Measurements from ENCODE around the gene RPL32.

RPL32 gene

GRCh38 chr3:12828751-12829150 is 12.6 kb downstream of the RPL32 start:
- H3K9me3 ChIP-seq (ENCODE audit: low read length), result no peaks in the 10 kb centered on the region
- H3K27ac ChIP-seq (ENCODE audit: low read depth, low read length), result no peak overlapping the region
- peaks cover 51% of the 10 kb centered on the region for H3K36me3 ChIP-seq (ENCODE audit: insufficient read depth, low read length)
- no peaks in the 10 kb centered on the region for H3K27me3 ChIP-seq (ENCODE audit: control insufficient read depth in 1 of 2, insufficient read depth in 2 of 2, low read length in 2 of 2)
- no peak overlapping the region for H3K4me3 ChIP-seq (ENCODE audit: low read depth in 1 of 2, low read length in 2 of 2)
- H3K9ac ChIP-seq (ENCODE audit: low read length), result no peak overlapping the region
- H3K4me1 ChIP-seq (ENCODE audit: insufficient read depth, low read length), result no peaks in the 10 kb centered on the region

GRCh38 chr3:12825156-12825555 is 16.2 kb downstream of the RPL32 start:
- Histone ChIP-seq H3K27me3 (ENCODE audit: control insufficient read depth in 1 of 2, insufficient read depth in 2 of 2, low read length in 2 of 2) (no peaks in the 10 kb centered on the region), H3K9ac (ENCODE audit: low read length) (no peak overlapping the region), H3K9me3 (ENCODE audit: low read length) (no peaks in the 10 kb centered on the region), H3K36me3 (ENCODE audit: insufficient read depth, low read length) (peaks cover 28% of the 10 kb centered on the region), H3K4me1 (ENCODE audit: insufficient read depth, low read length) (no peaks in the 10 kb centered on the region), H3K4me3 (ENCODE audit: low read depth in 1 of 2, low read length in 2 of 2) (no peak overlapping the region), H3K27ac (ENCODE audit: low read depth, low read length) (no peak overlapping the region)

GRCh38 chr3:12824299-12824698 is 17.1 kb downstream of the RPL32 start:
- Histone ChIP-seq H3K36me3 (ENCODE audit: insufficient read depth, low read length) (peaks cover 23% of the 10 kb centered on the region), H3K9ac (ENCODE audit: low read length) (no peak overlapping the region), H3K4me3 (ENCODE audit: low read depth in 1 of 2, low read length in 2 of 2) (no peak overlapping the region), H3K9me3 (ENCODE audit: low read length) (no peaks in the 10 kb centered on the region), H3K27me3 (ENCODE audit: control insufficient read depth in 1 of 2, insufficient read depth in 2 of 2, low read length in 2 of 2) (no peaks in the 10 kb centered on the region), H3K27ac (ENCODE audit: low read depth, low read length) (no peak overlapping the region), H3K4me1 (ENCODE audit: insufficient read depth, low read length) (no peaks in the 10 kb centered on the region)

- no peak overlapping the region for H3K27ac ChIP-seq (ENCODE audit: low read depth, low read length)
- no peaks in the 10 kb centered on the region for H3K9me3 ChIP-seq (ENCODE audit: low read length)
- H3K4me1 ChIP-seq (ENCODE audit: insufficient read depth, low read length), result no peaks in the 10 kb centered on the region
- no peaks in the 10 kb centered on the region for H3K27me3 ChIP-seq (ENCODE audit: control insufficient read depth in 1 of 2, insufficient read depth in 2 of 2, low read length in 2 of 2)
- H3K36me3 ChIP-seq (ENCODE audit: insufficient read depth, low read length), result peaks cover 25% of the 10 kb centered on the region
- H3K9ac ChIP-seq (ENCODE audit: low read length), result no peak overlapping the region
- H3K4me3 ChIP-seq (ENCODE audit: low read depth in 1 of 2, low read length in 2 of 2), result no peak overlapping the region
Observed at GRCh38 chr3:12822725-12823373, 18.5 kb downstream of the RPL32 start.

- H3K36me3 ChIP-seq (ENCODE audit: insufficient read depth, low read length), result peaks cover 46% of the 10 kb centered on the region
Observed at GRCh38 chr3:12818773-12819172, 22.6 kb downstream of the RPL32 start.

GRCh38 chr3:12818273-12818672 is 23.1 kb downstream of the RPL32 start:
- Histone ChIP-seq H3K4me3 (ENCODE audit: low read depth in 1 of 2, low read length in 2 of 2) (no peak overlapping the region), H3K4me1 (ENCODE audit: insufficient read depth, low read length) (no peaks in the 10 kb centered on the region), H3K9me3 (ENCODE audit: low read length) (no peaks in the 10 kb centered on the region), H3K27ac (ENCODE audit: low read depth, low read length) (no peak overlapping the region), H3K36me3 (ENCODE audit: insufficient read depth, low read length) (peaks cover 51% of the 10 kb centered on the region), H3K9ac (ENCODE audit: low read length) (no peak overlapping the region), H3K27me3 (ENCODE audit: control insufficient read depth in 1 of 2, insufficient read depth in 2 of 2, low read length in 2 of 2) (no peaks in the 10 kb centered on the region)

More at GRCh38 chr3:12818773-12819172, 22.6 kb downstream of the RPL32 start:
- Histone ChIP-seq H3K27ac (ENCODE audit: low read depth, low read length) (no peak overlapping the region), H3K9me3 (ENCODE audit: low read length) (no peaks in the 10 kb centered on the region), H3K4me1 (ENCODE audit: insufficient read depth, low read length) (no peaks in the 10 kb centered on the region), H3K9ac (ENCODE audit: low read length) (no peak overlapping the region), H3K4me3 (ENCODE audit: low read depth in 1 of 2, low read length in 2 of 2) (no peak overlapping the region), H3K27me3 (ENCODE audit: control insufficient read depth in 1 of 2, insufficient read depth in 2 of 2, low read length in 2 of 2) (no peaks in the 10 kb centered on the region)

- no peak overlapping the region for H3K4me3 ChIP-seq (ENCODE audit: low read depth in 1 of 2, low read length in 2 of 2)
- H3K4me1 ChIP-seq (ENCODE audit: insufficient read depth, low read length), result no peaks in the 10 kb centered on the region
- H3K27ac ChIP-seq (ENCODE audit: low read depth, low read length), result no peak overlapping the region
- H3K9me3 ChIP-seq (ENCODE audit: low read length), result no peaks in the 10 kb centered on the region
- peaks cover 55% of the 10 kb centered on the region for H3K36me3 ChIP-seq (ENCODE audit: insufficient read depth, low read length)
- H3K27me3 ChIP-seq (ENCODE audit: control insufficient read depth in 1 of 2, insufficient read depth in 2 of 2, low read length in 2 of 2), result no peaks in the 10 kb centered on the region
- H3K9ac ChIP-seq (ENCODE audit: low read length), result no peak overlapping the region
Observed at GRCh38 chr3:12817343-12817710, 24.0 kb downstream of the RPL32 start.

GRCh38 chr3:12816521-12817342 is 24.6 kb downstream of the RPL32 start:
- no peak overlapping the region for H3K4me3 ChIP-seq (ENCODE audit: low read depth in 1 of 2, low read length in 2 of 2)
- no peaks in the 10 kb centered on the region for H3K9me3 ChIP-seq (ENCODE audit: low read length)
- no peaks in the 10 kb centered on the region for H3K27me3 ChIP-seq (ENCODE audit: control insufficient read depth in 1 of 2, insufficient read depth in 2 of 2, low read length in 2 of 2)
- no peaks in the 10 kb centered on the region for H3K4me1 ChIP-seq (ENCODE audit: insufficient read depth, low read length)
- H3K27ac ChIP-seq (ENCODE audit: low read depth, low read length), result no peak overlapping the region
- H3K36me3 ChIP-seq (ENCODE audit: insufficient read depth, low read length), result peaks cover 55% of the 10 kb centered on the region
- no peak overlapping the region for H3K9ac ChIP-seq (ENCODE audit: low read length)

GRCh38 chr3:12815719-12816118 is 25.6 kb downstream of the RPL32 start:
- Histone ChIP-seq H3K27ac (ENCODE audit: low read depth, low read length) (no peak overlapping the region), H3K36me3 (ENCODE audit: insufficient read depth, low read length) (peaks cover 55% of the 10 kb centered on the region), H3K9me3 (ENCODE audit: low read length) (no peaks in the 10 kb centered on the region), H3K9ac (ENCODE audit: low read length) (no peak overlapping the region), H3K4me1 (ENCODE audit: insufficient read depth, low read length) (peaks cover 5% of the 10 kb centered on the region), H3K4me3 (ENCODE audit: low read depth in 1 of 2, low read length in 2 of 2) (no peak overlapping the region), H3K27me3 (ENCODE audit: control insufficient read depth in 1 of 2, insufficient read depth in 2 of 2, low read length in 2 of 2) (no peaks in the 10 kb centered on the region)

- H3K9me3 ChIP-seq (ENCODE audit: low read length), result no peaks in the 10 kb centered on the region
- H3K4me1 ChIP-seq (ENCODE audit: insufficient read depth, low read length), result peaks cover 8% of the 10 kb centered on the region
- H3K36me3 ChIP-seq (ENCODE audit: insufficient read depth, low read length), result peaks cover 52% of the 10 kb centered on the region
- H3K4me3 ChIP-seq (ENCODE audit: low read depth in 1 of 2, low read length in 2 of 2), result no peak overlapping the region
- no peak overlapping the region for H3K27ac ChIP-seq (ENCODE audit: low read depth, low read length)
- no peaks in the 10 kb centered on the region for H3K27me3 ChIP-seq (ENCODE audit: control insufficient read depth in 1 of 2, insufficient read depth in 2 of 2, low read length in 2 of 2)
- no peak overlapping the region for H3K9ac ChIP-seq (ENCODE audit: low read length)
Observed at GRCh38 chr3:12815078-12815477, 26.3 kb downstream of the RPL32 start.

GRCh38 chr3:12813967-12814366 is 27.4 kb downstream of the RPL32 start:
- H3K36me3 ChIP-seq (ENCODE audit: insufficient read depth, low read length), result peaks cover 49% of the 10 kb centered on the region
- H3K9ac ChIP-seq (ENCODE audit: low read length), result no peak overlapping the region
- no peak overlapping the region for H3K27ac ChIP-seq (ENCODE audit: low read depth, low read length)
- H3K4me3 ChIP-seq (ENCODE audit: low read depth in 1 of 2, low read length in 2 of 2), result no peak overlapping the region
- no peaks in the 10 kb centered on the region for H3K9me3 ChIP-seq (ENCODE audit: low read length)
- no peaks in the 10 kb centered on the region for H3K27me3 ChIP-seq (ENCODE audit: control insufficient read depth in 1 of 2, insufficient read depth in 2 of 2, low read length in 2 of 2)
- peaks cover 13% of the 10 kb centered on the region for H3K4me1 ChIP-seq (ENCODE audit: insufficient read depth, low read length)

- Histone ChIP-seq H3K36me3 (ENCODE audit: insufficient read depth, low read length) (peaks cover 38% of the 10 kb centered on the region), H3K4me3 (ENCODE audit: low read depth in 1 of 2, low read length in 2 of 2) (no peak overlapping the region), H3K27ac (ENCODE audit: low read depth, low read length) (no peak overlapping the region), H3K27me3 (ENCODE audit: control insufficient read depth in 1 of 2, insufficient read depth in 2 of 2, low read length in 2 of 2) (no peaks in the 10 kb centered on the region), H3K9me3 (ENCODE audit: low read length) (no peaks in the 10 kb centered on the region), H3K9ac (ENCODE audit: low read length) (no peak overlapping the region), H3K4me1 (ENCODE audit: insufficient read depth, low read length) (peaks cover 13% of the 10 kb centered on the region)
Observed at GRCh38 chr3:12812812-12813211, 28.6 kb downstream of the RPL32 start.
